Measurements from ENCODE around the gene KLK12. TPM values are rescaled to one million over a fixed set of nuclear protein-coding genes. Genes with fewer than 3 reads are reported as not detected.
A peak's percentile ranks its signal among the peaks of the same experiment; 100 is the strongest.

KLK12 gene
- total RNA-seq, 6 experiments from 2014 or later = not detected

GRCh38 chr19:51078104-51078503 is 43.3 kb upstream of the KLK12 start:
- intact Hi-C loops (cut with DNase I) = no loop called here
- DNase-seq (no peak), ATAC-seq (peak in 1 of 4 donors; percentile 16)
- H3K4me1 ChIP-seq = no peaks in the 10 kb centered on the region
- no peaks in the 10 kb centered on the region for H3K36me3 ChIP-seq
- no peak overlapping the region for H3K4me3 ChIP-seq
- TF ChIP-seq POLR2A (IDR thresholded peaks at IDR 0.05) = no peak
- TF ChIP-seq, protein P1, sequence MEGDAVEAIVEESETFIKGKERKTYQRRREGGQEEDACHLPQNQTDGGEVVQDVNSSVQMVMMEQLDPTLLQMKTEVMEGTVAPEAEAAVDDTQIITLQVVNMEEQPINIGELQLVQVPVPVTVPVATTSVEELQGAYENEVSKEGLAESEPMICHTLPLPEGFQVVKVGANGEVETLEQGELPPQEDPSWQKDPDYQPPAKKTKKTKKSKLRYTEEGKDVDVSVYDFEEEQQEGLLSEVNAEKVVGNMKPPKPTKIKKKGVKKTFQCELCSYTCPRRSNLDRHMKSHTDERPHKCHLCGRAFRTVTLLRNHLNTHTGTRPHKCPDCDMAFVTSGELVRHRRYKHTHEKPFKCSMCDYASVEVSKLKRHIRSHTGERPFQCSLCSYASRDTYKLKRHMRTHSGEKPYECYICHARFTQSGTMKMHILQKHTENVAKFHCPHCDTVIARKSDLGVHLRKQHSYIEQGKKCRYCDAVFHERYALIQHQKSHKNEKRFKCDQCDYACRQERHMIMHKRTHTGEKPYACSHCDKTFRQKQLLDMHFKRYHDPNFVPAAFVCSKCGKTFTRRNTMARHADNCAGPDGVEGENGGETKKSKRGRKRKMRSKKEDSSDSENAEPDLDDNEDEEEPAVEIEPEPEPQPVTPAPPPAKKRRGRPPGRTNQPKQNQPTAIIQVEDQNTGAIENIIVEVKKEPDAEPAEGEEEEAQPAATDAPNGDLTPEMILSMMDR (IDR thresholded peaks at IDR 0.05) = no peak
- H3K27ac ChIP-seq = no peak overlapping the region
- WGBS (ENCODE audit: insufficient coverage, low coverage, low lambda C conversion rate, missing lambda C conversion rate) = 20% methylated on average over 1 of the region's 6 CpGs
- peaks cover 0 to 5% (median 0%) of the 10 kb centered on the region in 4 donors for H3K9me3 ChIP-seq
- no peaks in the 10 kb centered on the region for H3K27me3 ChIP-seq

DNA sequence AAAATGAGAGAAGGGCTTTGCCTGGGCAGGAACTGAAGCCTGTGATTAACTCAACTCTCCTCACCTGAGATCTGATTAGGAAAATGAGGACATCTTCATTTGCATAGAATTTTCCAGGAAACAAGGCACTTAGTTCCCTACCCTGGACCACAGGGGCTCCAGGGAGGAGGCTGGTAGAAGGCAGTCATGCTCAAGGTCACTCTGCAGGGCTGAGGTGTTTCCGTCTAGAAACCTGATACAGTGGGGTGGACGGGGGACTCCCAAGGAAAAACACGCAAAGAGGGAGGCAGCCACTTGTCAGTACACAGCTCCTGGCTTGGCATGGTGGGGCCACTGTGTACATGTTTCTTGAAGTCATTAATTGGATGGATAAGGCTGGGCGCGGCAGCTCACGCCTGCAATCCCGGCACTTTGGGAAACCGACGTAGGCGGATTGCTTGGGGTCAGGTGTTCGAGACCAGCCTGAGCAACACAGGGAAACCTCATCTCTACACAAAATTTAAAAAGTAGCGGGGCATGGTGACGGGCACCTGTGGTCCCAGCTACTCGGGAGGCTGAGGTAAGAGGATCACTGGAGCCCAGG is 41.9 kb upstream of the KLK12 start:
- no peaks in the 10 kb centered on the region for H3K4me1 ChIP-seq
- peaks cover 0 to 5% (median 0%) of the 10 kb centered on the region in 4 donors for H3K9me3 ChIP-seq
- H3K36me3 ChIP-seq = no peaks in the 10 kb centered on the region
- no peak overlapping the region for H3K4me3 ChIP-seq
- TF ChIP-seq, protein P1 (IDR thresholded peaks at IDR 0.05) = no peak
- TF ChIP-seq POLR2A (IDR thresholded peaks at IDR 0.05) = no peak
- H3K27me3 ChIP-seq = no peaks in the 10 kb centered on the region
- 79% methylated on average over 14 of the region's 14 CpGs for WGBS (ENCODE audit: insufficient coverage, low coverage, low lambda C conversion rate, missing lambda C conversion rate)
- intact Hi-C loops (cut with DNase I) = no loop called here
- DNase-seq = no peak
- ATAC-seq = no peak
- H3K27ac ChIP-seq = no peak overlapping the region

- Histone ChIP-seq H3K9me3 (peaks cover 0 to 5% (median 0%) of the 10 kb centered on the region in 4 donors), H3K4me3 (no peak overlapping the region), H3K4me1 (no peaks in the 10 kb centered on the region), H3K27ac (no peak overlapping the region), H3K36me3 (no peaks in the 10 kb centered on the region), H3K27me3 (no peaks in the 10 kb centered on the region)
- WGBS (ENCODE audit: insufficient coverage, low coverage, low lambda C conversion rate, missing lambda C conversion rate) = 53% methylated on average over 5 of the region's 5 CpGs
- no peak for TF ChIP-seq POLR2A (IDR thresholded peaks at IDR 0.05)
- TF ChIP-seq, protein P1 (IDR thresholded peaks at IDR 0.05) = no peak
- intact Hi-C loops (cut with DNase I) = no loop called here
- DNase-seq (no peak), ATAC-seq (no peak)
Observed at GRCh38 chr19:51075998-51076397, 41.2 kb upstream of the KLK12 start.

- Histone ChIP-seq H3K4me1 (no peaks in the 10 kb centered on the region), H3K36me3 (no peaks in the 10 kb centered on the region), H3K9me3 (peaks cover 0 to 5% (median 0%) of the 10 kb centered on the region in 4 donors), H3K27ac (no peak overlapping the region), H3K4me3 (no peak overlapping the region), H3K27me3 (no peaks in the 10 kb centered on the region)
- intact Hi-C loops (cut with DNase I) = no loop called here
- whole genome bisulfite sequencing (ENCODE audit: insufficient coverage, low coverage, low lambda C conversion rate, missing lambda C conversion rate) = 41% methylated on average over 4 of the region's 4 CpGs
- TF ChIP-seq, protein P1 (IDR thresholded peaks at IDR 0.05) = no peak
- no peak for TF ChIP-seq POLR2A (IDR thresholded peaks at IDR 0.05)
- DNase-seq (no peak), ATAC-seq (no peak)
Observed at GRCh38 chr19:51071095-51071405, 36.2 kb upstream of the KLK12 start.

Measured in right lobe of liver (tissue), 6 donors.